Endothelial cell of umbilical vein (primary cell): ENCODE data around the gene HOXD3. TPM values are rescaled to one million over a fixed set of nuclear protein-coding genes. Genes with fewer than 3 reads are reported as not detected.

Experiments
- BruUV-seq: library from RNA; stranded (reverse); fragments of 400-500 nt; replicated peaks from 2 replicates; lab custom pipeline; 2021; lab: Mats Ljungman, UMichigan
- CTCF ChIA-PET: fragments of 300-600, 350-600 bp; sonication (Branson Sonifier 250); formaldehyde crosslinking; loops from one replicate; lab custom pipeline; 2021; ENCODE audit warnings: antibody characterized with exemption, inconsistent platforms; lab: Charles Lee
- POLR2A ChIA-PET: fragments of 300-600, 350-600 bp; sonication (Branson Sonifier 250); formaldehyde crosslinking; loops from one replicate; lab custom pipeline; 2021; ENCODE audit warnings: antibody characterized with exemption, inconsistent platforms; lab: Charles Lee
- DNase-seq: peaks from one replicate; pipeline ENCODE4 v3.0.0-alpha.2; 2011; ENCODE audit warnings: low read depth, low spot score
- FAIRE-seq: peaks from 2 replicates; lab custom pipeline; 2011; peaks lifted over from hg19 to GRCh38; lab: Jason Lieb, UNC
- H2AFZ ChIP-seq: 2 replicates; pipeline ENCODE4 v1.6.0; 2012; ENCODE audit warnings: low read depth, low read length, control low read depth, inconsistent platforms
- H3K27ac ChIP-seq: 2 replicates; pipeline ENCODE4 v1.5.1; 2011; ENCODE audit warnings: low read depth, mild to moderate bottlenecking, control low read depth, low read length, moderate library complexity; ENCODE audit not compliant: insufficient read depth
- H3K27me3 ChIP-seq, 2 experiments: 2 replicates each; pipeline versions ENCODE4 v1.6.0 to v1.6.1; 2011; ENCODE audit warnings: low read length in 2 of 2, mixed read lengths in 1 of 2; ENCODE audit not compliant: control insufficient read depth in 2 of 2, insufficient read depth in 2 of 2
- H3K36me3 ChIP-seq, 2 experiments: 2 replicates in 1 of 2; 3 replicates in 1 of 2; pipeline ENCODE4 v1.5.1; 2011; ENCODE audit warnings: low read length in 2 of 2, mild to moderate bottlenecking in 1 of 2, moderate library complexity in 1 of 2; ENCODE audit not compliant: control insufficient read depth in 2 of 2, insufficient read depth in 2 of 2; ENCODE audit errors: extremely low read depth in 1 of 2
- H3K4me1 ChIP-seq: 3 replicates; pipeline ENCODE4 v1.5.1; 2011; ENCODE audit warnings: mild to moderate bottlenecking, low read length; ENCODE audit not compliant: control insufficient read depth, insufficient read depth; ENCODE audit errors: extremely low read depth
- H3K4me2 ChIP-seq: 2 replicates; pipeline ENCODE4 v1.6.1; 2011; ENCODE audit warnings: low read length, control low read depth, mixed read lengths; ENCODE audit not compliant: insufficient read depth
- H3K4me3 ChIP-seq, 3 experiments: fragments of 200-600 bp in 1 of 3; sonication (generic), shearing (Covaris generic) in 1 of 3; replicated peaks in 1 of 3; 2 replicates each; pipeline ENCODE4 v1.5.1; 2011 to 2016; ENCODE audit warnings: control low read depth in 3 of 3, low read length in 3 of 3, mild to moderate bottlenecking in 2 of 3, inconsistent platforms in 1 of 3, low read depth in 1 of 3, moderate library complexity in 1 of 3; ENCODE audit not compliant: insufficient read depth in 1 of 3
- H3K79me2 ChIP-seq: 2 replicates; pipeline ENCODE4 v1.6.0; 2012; ENCODE audit warnings: low read length, inconsistent platforms; ENCODE audit not compliant: control insufficient read depth, insufficient read depth
- H3K9ac ChIP-seq: replicated peaks from 2 replicates; pipeline ENCODE3; 2011; ENCODE audit warnings: low read length, control low read depth; ENCODE audit not compliant: insufficient read depth; ENCODE audit errors: extremely low read depth
- H3K9me1 ChIP-seq: replicated peaks from 3 replicates; pipeline ENCODE4 v1.6.0; 2011; ENCODE audit warnings: mild to moderate bottlenecking, low read length; ENCODE audit not compliant: control insufficient read depth, insufficient read depth; ENCODE audit errors: extremely low read depth
- H3K9me3 ChIP-seq: replicated peaks from 2 replicates; pipeline ENCODE4 v1.5.1; 2012; ENCODE audit warnings: low read length, inconsistent platforms; ENCODE audit not compliant: control insufficient read depth, insufficient read depth
- H4K20me1 ChIP-seq: replicated peaks from 2 replicates; pipeline ENCODE3; 2011; ENCODE audit warnings: mild to moderate bottlenecking, low read length; ENCODE audit not compliant: control insufficient read depth, insufficient read depth; ENCODE audit errors: extremely low read depth
- EZH2 ChIP-seq: IDR thresholded peaks from 2 replicates; pipeline ENCODE4 v1.6.1; 2012; ENCODE audit warnings: borderline replicate concordance, low read depth, mild to moderate bottlenecking, moderate library complexity, low read length, inconsistent platforms; ENCODE audit not compliant: severe bottlenecking
- FOS ChIP-seq: IDR thresholded peaks from 2 replicates; pipeline ENCODE4 v1.6.1; 2011; ENCODE audit warnings: mild to moderate bottlenecking, low read length, moderate library complexity, borderline replicate concordance; ENCODE audit not compliant: insufficient read depth
- GATA2 ChIP-seq: IDR thresholded peaks from 2 replicates; pipeline ENCODE4 v1.7.0; 2011; ENCODE audit warnings: low read depth, mild to moderate bottlenecking, moderate library complexity, mixed read lengths, low read length; ENCODE audit not compliant: insufficient read length, insufficient read depth
- JUN ChIP-seq: IDR thresholded peaks from 2 replicates; pipeline ENCODE4 v1.6.1; 2011; ENCODE audit warnings: borderline replicate concordance, low read depth; ENCODE audit not compliant: insufficient read length, insufficient read depth
- MAX ChIP-seq: IDR thresholded peaks from 2 replicates; pipeline ENCODE4 v1.6.1; 2011; ENCODE audit not compliant: insufficient read depth, insufficient read length
- MYC ChIP-seq: IDR thresholded peaks from one replicate; pipeline ENCODE4 v1.6.1; 2011; ENCODE audit warnings: mild to moderate bottlenecking, low read depth, low read length
- POLR2A ChIP-seq: IDR thresholded peaks from 2 replicates; pipeline ENCODE4 v1.6.1; 2012; ENCODE audit warnings: low read depth, mild to moderate bottlenecking, control low read depth, low read length
- POLR2AphosphoS5 ChIP-seq: IDR thresholded peaks from 2 replicates; pipeline ENCODE4 v1.6.1; 2012; ENCODE audit warnings: low read depth, mild to moderate bottlenecking, control low read depth, low read length, moderate library complexity; ENCODE audit not compliant: insufficient read depth
- dilution Hi-C: fragments of 300-500 bp; cut with MboI; formaldehyde crosslinking; loops from one replicate; pipeline ENCODE4 v1.15.0; 2019; ENCODE audit warnings: low sequenced_read_pairs; ENCODE audit not compliant: extremely low pct_ligation_motif_present
- intact Hi-C: fragments of 100-400 bp; cut with micrococcal nuclease; formaldehyde crosslinking; loops from one replicate; pipeline ENCODE4 v1.10.0; 2022
- polyA plus RNA-seq, 4 experiments: library from polyadenylated mRNA; depleted of rRNA in 3 of 4; stranded (reverse) in 3 of 4; unstranded in 1 of 4; fragments of >200 nt; gene quantifications; 2 replicates each; pipeline versions ENCODE4 v1.2.1 to v1.2.3, GENCODE V29; 2011 to 2012; ENCODE audit warnings: missing spikeins in 1 of 4
- total RNA-seq: library from RNA; stranded (reverse); gene quantifications from 2 replicates; pipeline ENCODE4 v1.2.3, GENCODE V29; 2021
- TF ChIP-seq, protein P1 (sequence below), 2 donors: IDR thresholded peaks; 1 replicate in 1 of 2; 2 replicates in 1 of 2; pipeline ENCODE4 v1.5.1; 2011; ENCODE audit warnings: low read length in 2 of 2, mild to moderate bottlenecking in 2 of 2, moderate library complexity in 2 of 2, control low read depth in 1 of 2, inconsistent platforms in 1 of 2, low read depth in 1 of 2; ENCODE audit not compliant: insufficient read depth in 1 of 2; ENCODE audit errors: extremely low read depth in 1 of 2

The HOXD3 gene
- total and polyA plus RNA-seq, 2 donors (not counting 3 experiments of a cell fraction or from before 2014, with no cell fraction given) = 2.9 to 20.9 TPM

- no TSS peak for BruUV-seq
- Histone ChIP-seq H3K27me3 (no peaks in the 10 kb centered on the region), H3K79me2 (peaks cover 46% of the 10 kb centered on the region), H3K9ac (no peak overlapping the region), H3K9me1 (no peaks in the 10 kb centered on the region), H4K20me1 (no peaks in the 10 kb centered on the region), H3K36me3 (no peaks in the 10 kb centered on the region), H3K4me1 (peaks cover 47% of the 10 kb centered on the region), H3K4me2 (no peak overlapping the region), H3K27ac (no peak overlapping the region), H3K9me3 (no peaks in the 10 kb centered on the region), H2AFZ (no peak overlapping the region), H3K4me3 (no peak overlapping the region)
- dilution Hi-C loops (loop anchor here (25.0 kb wide), 1 partner anchor 503 kb away; no protein-coding TSS in a partner anchor), intact Hi-C loops (no loop called here)
- CTCF ChIA-PET = interaction anchor here (1.6 to 10.1 kb wide), 4 partner anchors 321 to 518 kb away, joined by 5 to 458 read pairs (median 93); no protein-coding TSS in a partner anchor
- TF ChIP-seq, protein P1, sequence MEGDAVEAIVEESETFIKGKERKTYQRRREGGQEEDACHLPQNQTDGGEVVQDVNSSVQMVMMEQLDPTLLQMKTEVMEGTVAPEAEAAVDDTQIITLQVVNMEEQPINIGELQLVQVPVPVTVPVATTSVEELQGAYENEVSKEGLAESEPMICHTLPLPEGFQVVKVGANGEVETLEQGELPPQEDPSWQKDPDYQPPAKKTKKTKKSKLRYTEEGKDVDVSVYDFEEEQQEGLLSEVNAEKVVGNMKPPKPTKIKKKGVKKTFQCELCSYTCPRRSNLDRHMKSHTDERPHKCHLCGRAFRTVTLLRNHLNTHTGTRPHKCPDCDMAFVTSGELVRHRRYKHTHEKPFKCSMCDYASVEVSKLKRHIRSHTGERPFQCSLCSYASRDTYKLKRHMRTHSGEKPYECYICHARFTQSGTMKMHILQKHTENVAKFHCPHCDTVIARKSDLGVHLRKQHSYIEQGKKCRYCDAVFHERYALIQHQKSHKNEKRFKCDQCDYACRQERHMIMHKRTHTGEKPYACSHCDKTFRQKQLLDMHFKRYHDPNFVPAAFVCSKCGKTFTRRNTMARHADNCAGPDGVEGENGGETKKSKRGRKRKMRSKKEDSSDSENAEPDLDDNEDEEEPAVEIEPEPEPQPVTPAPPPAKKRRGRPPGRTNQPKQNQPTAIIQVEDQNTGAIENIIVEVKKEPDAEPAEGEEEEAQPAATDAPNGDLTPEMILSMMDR (IDR thresholded peaks at IDR 0.05; ENCODE audit: extremely low read depth in 1 of 2, insufficient read depth in 1 of 2, low read depth in 1 of 2, low read length in 2 of 2) = no peak
- TF ChIP-seq MYC = no peak
- no peak for TF ChIP-seq JUN
- TF ChIP-seq POLR2A = no peak
- no peak for TF ChIP-seq EZH2
- no peak for TF ChIP-seq GATA2
- TF ChIP-seq MAX = no peak
- TF ChIP-seq POLR2AphosphoS5 = no peak
- no peak for TF ChIP-seq FOS
- DNase-seq = no peak
- no peak for FAIRE-seq
- POLR2A ChIA-PET = no interaction called here
These were observed 23.1 kb upstream of the HOXD3 start for GRCh38 chr2:176134035-176134434.
